Measurements from ENCODE around the gene BCAS3. TPM values are rescaled to one million over a fixed set of nuclear protein-coding genes. Genes with fewer than 3 reads are reported as not detected.
"Not testable (repeated sequence)": the region's sequence is repeated elsewhere in the genome, so short reads cannot be mapped to it uniquely, and the experiment has no call there.

Gene BCAS3
- total RNA-seq, 1 donor from 2014 or later: 14.5 TPM

DNA sequence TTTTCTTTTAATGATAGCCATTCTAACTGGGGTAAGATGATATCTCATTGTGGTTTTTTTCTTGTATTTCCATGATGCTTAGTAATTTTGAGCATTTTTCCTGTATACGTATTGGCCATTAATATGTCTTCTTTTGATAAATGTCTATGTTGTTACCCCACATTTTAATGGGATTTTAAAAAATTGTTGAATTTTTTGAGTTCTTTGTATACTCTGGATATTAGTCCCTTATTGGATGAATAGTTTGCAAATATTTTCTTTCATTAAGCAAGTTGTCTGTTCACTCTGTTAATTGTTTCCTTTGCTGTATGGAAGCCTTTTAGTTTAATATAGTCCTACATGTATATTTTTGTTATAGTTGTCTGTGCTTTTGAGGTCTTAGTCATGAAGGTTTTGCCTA lies 79.8 kb downstream of the BCAS3 start:
- Histone ChIP-seq H3K4me3 (ENCODE audit: insufficient read depth, low read depth, low read length) (no peak overlapping the region), H3K4me1 (ENCODE audit: insufficient read depth, low read length) (no peaks in the 10 kb centered on the region), H3K4me2 (ENCODE audit: low read length) (no peak overlapping the region), H3K9me3 (ENCODE audit: insufficient read depth, low read depth, low read length) (no peaks in the 10 kb centered on the region), H2AFZ (ENCODE audit: low read depth, low read length) (no peak overlapping the region), H3K79me2 (ENCODE audit: insufficient read depth, low read length) (no peaks in the 10 kb centered on the region), H4K20me1 (ENCODE audit: insufficient read depth, low read length) (no peaks in the 10 kb centered on the region), H3K27ac (ENCODE audit: low read depth, low read length) (no peak overlapping the region), H3K36me3 (ENCODE audit: insufficient read depth, low read length) (no peaks in the 10 kb centered on the region), H3K27me3 (ENCODE audit: insufficient read depth, low read length) (no peaks in the 10 kb centered on the region), H3K9ac (ENCODE audit: low read length) (no peak overlapping the region)
- Mint-ChIP-seq H3K4me3 (ENCODE audit: unreplicated experiment) (no peak overlapping the region), H3K4me1 (ENCODE audit: low read depth, unreplicated experiment) (no peaks in the 10 kb centered on the region), H3K27ac (ENCODE audit: unreplicated experiment) (no peak overlapping the region), H3K9me3 (ENCODE audit: unreplicated experiment) (peaks cover 12% of the 10 kb centered on the region), H3K27me3 (ENCODE audit: low read depth, unreplicated experiment) (no peaks in the 10 kb centered on the region), H3K36me3 (ENCODE audit: low read depth, unreplicated experiment) (no peaks in the 10 kb centered on the region)
- DNase-seq (ENCODE audit: low read depth) (no peak), FAIRE-seq (no peak)
- TF ChIP-seq, protein P1, sequence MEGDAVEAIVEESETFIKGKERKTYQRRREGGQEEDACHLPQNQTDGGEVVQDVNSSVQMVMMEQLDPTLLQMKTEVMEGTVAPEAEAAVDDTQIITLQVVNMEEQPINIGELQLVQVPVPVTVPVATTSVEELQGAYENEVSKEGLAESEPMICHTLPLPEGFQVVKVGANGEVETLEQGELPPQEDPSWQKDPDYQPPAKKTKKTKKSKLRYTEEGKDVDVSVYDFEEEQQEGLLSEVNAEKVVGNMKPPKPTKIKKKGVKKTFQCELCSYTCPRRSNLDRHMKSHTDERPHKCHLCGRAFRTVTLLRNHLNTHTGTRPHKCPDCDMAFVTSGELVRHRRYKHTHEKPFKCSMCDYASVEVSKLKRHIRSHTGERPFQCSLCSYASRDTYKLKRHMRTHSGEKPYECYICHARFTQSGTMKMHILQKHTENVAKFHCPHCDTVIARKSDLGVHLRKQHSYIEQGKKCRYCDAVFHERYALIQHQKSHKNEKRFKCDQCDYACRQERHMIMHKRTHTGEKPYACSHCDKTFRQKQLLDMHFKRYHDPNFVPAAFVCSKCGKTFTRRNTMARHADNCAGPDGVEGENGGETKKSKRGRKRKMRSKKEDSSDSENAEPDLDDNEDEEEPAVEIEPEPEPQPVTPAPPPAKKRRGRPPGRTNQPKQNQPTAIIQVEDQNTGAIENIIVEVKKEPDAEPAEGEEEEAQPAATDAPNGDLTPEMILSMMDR (IDR thresholded peaks at IDR 0.05; ENCODE audit: insufficient read depth, low read depth, low read length): no peak
- no peak for TF ChIP-seq EZH2 (IDR thresholded peaks at IDR 0.05; ENCODE audit: insufficient read depth, low read length)

DNA sequence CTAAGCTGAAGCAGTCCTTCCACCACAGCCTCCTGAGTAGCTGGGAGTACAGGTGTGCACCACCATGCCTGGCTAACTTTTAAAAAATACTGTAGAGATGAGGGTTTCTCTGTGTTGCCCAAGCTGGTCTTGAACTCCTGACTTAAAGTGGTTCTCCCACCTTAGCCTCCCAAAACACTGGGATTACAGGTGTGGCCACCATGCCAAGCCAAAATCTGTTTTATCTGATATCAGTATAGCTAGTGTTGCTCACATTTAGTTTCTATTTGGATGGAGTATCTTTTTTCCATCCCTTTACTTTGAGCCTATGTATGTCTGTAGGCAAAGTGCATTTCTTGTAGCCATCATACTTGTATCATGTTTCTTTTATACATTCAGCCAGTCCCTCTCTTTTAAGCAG lies 82.1 kb downstream of the BCAS3 start:
- peaks cover 2% of the 10 kb centered on the region for H3K36me3 Mint-ChIP-seq (ENCODE audit: low read depth, unreplicated experiment)
- Histone ChIP-seq H3K9ac (ENCODE audit: low read length) (no peak overlapping the region), H3K79me2 (ENCODE audit: insufficient read depth, low read length) (no peaks in the 10 kb centered on the region), H3K4me3 (ENCODE audit: insufficient read depth, low read depth, low read length) (no peak overlapping the region), H3K36me3 (ENCODE audit: insufficient read depth, low read length) (no peaks in the 10 kb centered on the region), H2AFZ (ENCODE audit: low read depth, low read length) (no peak overlapping the region), H3K9me3 (ENCODE audit: insufficient read depth, low read depth, low read length) (no peaks in the 10 kb centered on the region), H3K27me3 (ENCODE audit: insufficient read depth, low read length) (no peaks in the 10 kb centered on the region), H4K20me1 (ENCODE audit: insufficient read depth, low read length) (no peaks in the 10 kb centered on the region), H3K27ac (ENCODE audit: low read depth, low read length) (no peak overlapping the region), H3K4me2 (ENCODE audit: low read length) (no peak overlapping the region), H3K4me1 (ENCODE audit: insufficient read depth, low read length) (no peaks in the 10 kb centered on the region)
- H3K9me3 Mint-ChIP-seq (ENCODE audit: unreplicated experiment): peaks cover 11% of the 10 kb centered on the region
- FAIRE-seq: no peak
- no peak overlapping the region for H3K4me3 Mint-ChIP-seq (ENCODE audit: unreplicated experiment)
- H3K27ac Mint-ChIP-seq (ENCODE audit: unreplicated experiment): no peak overlapping the region
- no peaks in the 10 kb centered on the region for H3K27me3 Mint-ChIP-seq (ENCODE audit: low read depth, unreplicated experiment)
- no peak for DNase-seq (ENCODE audit: low read depth)
- TF ChIP-seq EZH2 (IDR thresholded peaks at IDR 0.05; ENCODE audit: insufficient read depth, low read length): no peak
- TF ChIP-seq, protein P1 (IDR thresholded peaks at IDR 0.05; ENCODE audit: insufficient read depth, low read depth, low read length): no peak
- no peaks in the 10 kb centered on the region for H3K4me1 Mint-ChIP-seq (ENCODE audit: low read depth, unreplicated experiment)

GRCh38 chr17:60761301-60761700 lies 83.7 kb downstream of the BCAS3 start:
- not testable (repeated sequence) for H3K27ac ChIP-seq (ENCODE audit: low read depth, low read length); H3K4me3 Mint-ChIP-seq (ENCODE audit: unreplicated experiment); H3K27ac Mint-ChIP-seq (ENCODE audit: unreplicated experiment); H3K36me3 Mint-ChIP-seq (ENCODE audit: low read depth, unreplicated experiment); DNase-seq (ENCODE audit: low read depth); H3K4me2 ChIP-seq (ENCODE audit: low read length); H3K9ac ChIP-seq (ENCODE audit: low read length); H3K9me3 ChIP-seq (ENCODE audit: insufficient read depth, low read depth, low read length); H3K36me3 ChIP-seq (ENCODE audit: insufficient read depth, low read length); H3K27me3 ChIP-seq (ENCODE audit: insufficient read depth, low read length); H3K4me3 ChIP-seq (ENCODE audit: insufficient read depth, low read depth, low read length); H2AFZ ChIP-seq (ENCODE audit: low read depth, low read length); H3K4me1 ChIP-seq (ENCODE audit: insufficient read depth, low read length); H3K4me1 Mint-ChIP-seq (ENCODE audit: low read depth, unreplicated experiment); H3K27me3 Mint-ChIP-seq (ENCODE audit: low read depth, unreplicated experiment); H3K79me2 ChIP-seq (ENCODE audit: insufficient read depth, low read length); FAIRE-seq; H4K20me1 ChIP-seq (ENCODE audit: insufficient read depth, low read length)
- H3K9me3 Mint-ChIP-seq (ENCODE audit: unreplicated experiment): peaks cover 11% of the 10 kb centered on the region
